GM21360 (cell line): ENCODE data around the gene ANXA1.

Source experiments
- ATAC-seq: cut with Tn5 transposase; IDR thresholded peaks from one replicate; pipeline ENCODE4 v1.9.1; 2021; ENCODE audit warnings: mild to moderate bottlenecking, moderate library complexity; ENCODE audit not compliant: unreplicated experiment

ANXA1 gene

DNA sequence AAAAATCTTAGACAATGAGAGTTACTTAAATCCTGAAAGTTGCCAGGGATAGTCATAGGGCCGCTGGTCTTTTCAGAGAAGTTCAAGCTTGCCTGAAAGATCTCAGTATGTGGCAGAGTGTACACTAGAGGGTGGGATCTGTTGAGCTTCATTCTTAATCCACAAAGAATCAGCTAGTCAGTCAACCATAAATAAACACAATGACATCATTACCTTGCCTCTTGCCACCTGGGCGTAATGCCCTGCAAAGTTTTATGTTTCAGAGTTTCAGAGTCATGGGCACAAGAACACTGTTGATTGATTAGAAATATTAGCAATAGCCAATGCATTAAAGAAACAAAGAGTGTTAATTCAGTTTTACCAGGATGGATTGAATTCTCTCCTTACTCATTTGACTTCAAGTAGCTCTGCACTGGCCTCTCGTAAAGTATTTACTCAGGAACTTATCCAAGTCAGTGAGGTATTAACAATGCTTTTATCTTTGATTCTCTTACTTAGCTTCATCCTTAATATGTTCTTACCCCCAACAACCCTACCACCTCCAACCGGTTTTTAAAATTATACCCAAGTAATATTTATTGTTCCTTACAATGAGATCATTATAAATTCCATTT lies 14.3 kb upstream of the ANXA1 start:
- no peak for ATAC-seq

DNA sequence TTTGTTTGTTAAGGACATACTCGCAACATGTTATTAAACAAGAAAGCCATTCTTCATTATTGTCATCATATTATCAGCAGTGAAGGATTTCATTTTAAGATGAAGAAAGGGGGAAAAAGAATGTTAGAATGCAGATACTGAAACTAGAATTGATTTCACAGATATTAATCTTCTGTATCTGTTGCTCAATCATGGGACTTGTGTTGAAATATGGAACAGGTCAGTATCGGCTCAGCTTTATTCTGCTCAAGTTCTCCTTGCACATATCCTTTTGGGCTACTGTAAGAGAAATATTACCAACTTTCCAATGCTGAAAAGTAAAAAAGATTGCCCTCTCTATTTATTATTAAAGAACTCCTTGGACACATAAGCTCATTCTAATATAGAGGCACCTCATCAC lies 13.8 kb upstream of the ANXA1 start:
- no peak for ATAC-seq

DNA sequence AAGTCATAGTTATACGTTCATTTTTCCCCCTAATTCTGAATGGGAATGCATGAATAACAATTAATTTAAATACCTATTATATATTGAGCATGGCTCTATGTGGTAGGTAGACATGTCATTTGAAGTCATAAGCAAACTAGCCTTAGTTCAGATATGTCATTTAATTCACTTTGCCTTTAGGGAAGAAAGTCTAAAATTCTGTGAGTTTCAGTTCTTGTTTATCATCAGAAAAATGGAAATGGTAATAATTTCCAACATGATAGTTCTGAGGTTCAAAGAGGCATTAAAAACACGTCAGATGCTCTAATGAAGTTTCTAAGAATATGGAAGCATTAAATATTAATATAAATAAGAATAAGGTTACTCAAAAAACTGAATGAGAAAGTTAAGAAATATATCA lies 13.1 kb upstream of the ANXA1 start:
- ATAC-seq, result no peak

DNA sequence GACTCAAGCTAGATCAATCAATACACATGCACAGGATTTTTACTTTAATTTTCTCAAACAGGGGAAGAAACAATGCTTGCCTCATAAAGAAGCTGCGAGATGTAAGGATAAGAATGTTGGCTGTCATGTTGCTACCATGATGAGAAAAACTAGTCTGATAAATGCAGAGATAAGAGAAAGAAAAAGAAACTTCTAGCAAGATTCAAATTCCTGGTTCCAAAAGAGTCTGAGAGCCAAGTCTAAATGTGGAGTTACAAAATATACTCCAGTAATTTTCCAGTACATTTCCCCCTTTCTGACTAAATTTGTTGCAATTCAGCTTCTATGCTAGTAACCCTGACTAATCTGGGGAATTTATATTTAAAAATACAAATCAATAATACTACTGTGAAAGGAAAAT lies 10.4 kb upstream of the ANXA1 start:
- no peak for ATAC-seq

DNA sequence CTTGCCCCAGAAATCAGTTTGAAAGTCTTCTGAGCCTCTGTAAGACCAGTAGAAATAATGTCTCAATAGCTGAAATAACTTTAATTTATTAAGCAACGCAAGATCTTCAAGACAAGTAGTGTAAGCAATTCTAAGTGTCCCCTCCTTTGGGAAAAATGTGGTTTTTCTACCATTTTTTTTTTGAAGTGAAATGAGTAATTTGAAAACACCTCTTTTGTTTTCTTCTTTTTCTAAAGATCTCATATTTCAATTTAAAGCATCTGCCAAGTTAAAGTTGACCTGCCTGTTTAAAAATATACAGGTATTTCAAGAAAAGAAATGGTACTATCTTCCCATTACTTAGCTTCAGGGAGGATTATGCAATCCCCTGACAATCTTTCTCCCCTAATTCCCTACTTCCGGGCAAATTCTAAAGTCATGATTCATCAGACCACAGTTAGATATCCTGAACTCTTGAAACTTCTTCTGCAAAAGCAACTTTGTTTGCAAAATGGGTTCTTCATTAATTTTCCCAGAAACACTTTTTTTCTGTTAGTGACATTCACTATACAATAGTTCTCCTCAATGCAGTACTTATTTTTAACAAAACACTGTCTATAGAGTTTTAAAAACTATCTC lies 7.8 kb upstream of the ANXA1 start:
- ATAC-seq, result no peak

DNA sequence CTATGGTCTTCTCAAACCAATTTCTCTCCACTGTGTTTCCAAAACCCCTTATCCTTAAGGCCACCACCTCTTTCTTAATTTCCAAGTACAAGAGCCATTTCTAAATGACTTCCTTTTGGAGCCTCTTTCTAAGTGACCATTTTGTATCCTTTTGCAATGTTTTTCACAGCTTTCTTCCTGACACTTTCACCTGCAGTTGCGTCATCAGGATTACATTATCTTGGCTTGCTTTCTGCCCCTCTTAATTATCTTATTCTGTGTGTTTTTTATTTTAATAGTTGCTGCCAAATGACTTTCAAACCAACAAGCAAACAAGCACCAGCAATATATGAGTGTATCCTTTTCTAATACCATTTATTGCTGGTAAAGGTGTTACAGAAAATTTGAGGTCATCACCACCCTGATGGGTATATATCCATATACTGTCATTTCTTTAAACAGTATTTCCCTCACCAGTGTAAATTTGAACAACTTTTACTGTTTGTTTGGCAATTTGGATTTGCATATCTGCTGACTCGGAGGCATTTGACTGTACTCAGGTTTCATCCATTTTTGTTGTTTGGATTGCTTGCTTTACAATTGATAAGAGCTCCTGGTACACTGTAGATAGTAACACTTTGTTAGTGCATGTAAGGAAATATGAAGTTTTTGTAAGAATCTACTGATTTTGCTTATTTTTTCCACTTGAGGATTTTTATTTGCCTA lies 5.4 kb upstream of the ANXA1 start:
- no peak for ATAC-seq

DNA sequence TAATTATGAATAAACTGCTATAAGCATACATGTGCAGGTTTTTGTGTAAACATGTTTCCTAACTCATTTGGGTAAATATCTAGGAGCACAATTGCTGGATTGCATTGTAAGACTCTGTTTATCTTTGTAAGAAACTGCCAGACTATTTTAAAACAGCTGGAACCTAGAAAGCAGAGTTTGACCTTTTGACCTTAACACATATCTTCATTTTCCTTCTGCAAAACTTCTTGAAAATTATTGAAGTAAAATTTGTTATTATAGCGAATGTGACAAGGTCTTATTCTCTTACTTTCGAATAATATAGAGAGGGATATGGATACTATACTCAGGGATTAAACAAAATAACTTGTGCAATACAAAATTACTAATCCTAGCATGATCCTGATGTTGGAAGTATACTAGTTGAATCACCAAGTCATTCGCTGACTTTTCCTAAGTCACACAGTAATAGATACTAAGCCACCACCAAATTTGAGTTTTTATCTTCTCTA lies 3.2 kb upstream of the ANXA1 start:
- ATAC-seq, result no peak

DNA sequence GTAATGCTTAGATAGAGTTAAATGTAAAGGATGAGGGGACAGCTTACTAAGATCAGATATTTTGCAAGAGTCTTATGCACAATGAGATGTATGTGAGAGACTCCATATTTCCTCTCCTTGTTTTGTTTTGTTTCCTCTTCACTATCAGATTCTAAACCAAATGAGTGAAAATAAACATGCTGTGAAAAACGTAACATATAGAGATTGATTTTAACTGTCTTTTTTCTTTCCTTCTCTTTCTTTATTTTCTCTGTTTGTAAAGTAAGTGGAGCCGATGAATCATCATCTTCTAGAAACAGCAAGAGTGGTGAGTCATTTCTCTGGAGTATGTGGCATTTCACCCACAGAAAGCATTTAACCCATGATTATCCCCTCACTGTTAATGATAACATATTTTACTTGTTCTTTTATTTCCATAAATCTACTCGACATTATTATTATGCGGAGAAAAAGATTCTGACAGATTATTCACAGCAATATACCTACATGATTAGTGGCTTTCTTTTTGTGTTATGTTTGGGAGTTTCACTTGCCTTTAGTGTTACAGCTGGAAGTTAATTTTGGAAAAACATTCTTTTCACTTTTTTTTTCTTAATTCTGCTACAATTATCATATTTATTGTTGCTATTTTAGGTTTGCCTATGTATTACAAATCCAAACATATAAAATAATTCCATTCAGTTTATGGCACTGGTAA lies 2.1 kb upstream of the ANXA1 start:
- peak; percentile 62 for ATAC-seq

DNA sequence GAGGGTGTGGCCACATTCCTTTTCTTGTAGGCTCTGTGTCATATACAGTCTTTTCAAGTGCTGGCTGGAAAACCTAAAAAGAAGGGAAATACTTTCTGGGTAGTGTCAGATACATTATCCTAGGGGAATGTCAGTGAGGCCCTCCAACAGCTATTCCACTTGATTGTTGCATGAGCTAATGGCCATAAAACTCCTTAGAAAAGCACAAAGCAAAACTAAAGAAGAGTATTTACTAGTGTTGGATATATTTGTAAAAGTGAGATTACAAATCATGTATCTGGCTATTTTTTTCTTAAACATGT lies 829 bp downstream of the ANXA1 start:
- ATAC-seq, result no peak

DNA sequence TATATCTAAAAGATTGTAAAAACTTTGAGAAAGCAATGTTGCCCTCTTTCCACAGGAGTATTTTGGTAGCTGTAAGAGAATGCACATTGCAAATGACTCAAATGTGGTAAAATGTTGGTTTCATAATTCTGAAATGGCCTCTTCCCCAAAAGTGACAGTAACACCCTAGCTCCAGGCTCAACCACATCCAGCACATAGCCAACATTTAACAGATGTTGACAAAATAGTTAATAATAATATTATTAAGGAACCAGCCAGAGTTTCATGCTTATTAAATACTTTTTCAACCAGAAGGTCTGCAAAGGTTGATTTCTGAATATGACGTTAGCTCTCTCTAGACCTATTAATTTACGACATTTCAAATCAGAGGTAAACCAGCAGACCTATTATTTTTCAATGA lies 1.3 kb downstream of the ANXA1 start:
- peak; percentile 50 for ATAC-seq

DNA sequence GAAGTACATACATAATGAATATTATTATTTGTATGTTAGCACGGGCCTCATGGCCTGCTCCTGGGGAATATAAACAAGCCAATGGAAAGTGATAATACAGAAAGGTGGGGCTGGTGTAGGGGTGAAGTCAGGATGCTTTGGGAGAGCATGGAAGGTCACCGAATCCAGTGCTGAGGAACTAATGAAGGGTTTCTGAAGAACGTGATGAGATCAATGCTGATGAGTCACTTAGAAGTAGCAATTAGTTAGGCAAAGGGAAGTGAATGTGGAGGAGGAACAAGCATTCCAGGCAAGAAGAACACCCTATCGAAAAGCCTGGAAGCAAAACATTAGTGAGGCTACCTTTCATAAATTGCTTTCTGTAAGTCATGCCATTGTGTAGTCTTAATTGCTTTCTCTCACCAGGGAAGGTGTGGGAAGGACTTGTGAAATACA lies 2.1 kb downstream of the ANXA1 start:
- no peak for ATAC-seq

DNA sequence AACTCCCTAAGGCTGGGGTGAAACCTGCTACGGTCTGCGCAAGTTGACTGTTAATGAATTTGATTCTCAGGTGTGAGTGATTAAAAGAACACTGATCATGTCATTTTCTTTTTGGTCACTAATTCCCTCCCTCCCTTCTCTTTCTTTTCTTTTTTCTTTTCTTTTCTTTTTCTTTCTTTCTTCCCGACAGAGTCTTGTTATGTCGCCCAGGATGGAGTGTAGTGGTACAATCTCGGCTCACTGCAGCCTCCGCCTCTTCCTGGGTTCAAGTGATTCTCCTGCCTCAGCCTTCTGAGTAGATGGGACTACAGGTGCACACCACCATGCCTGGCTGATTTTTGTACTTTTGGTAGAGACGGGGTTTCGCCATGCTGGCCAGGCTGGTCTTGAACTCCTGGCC lies 2.6 kb downstream of the ANXA1 start:
- no peak for ATAC-seq

DNA sequence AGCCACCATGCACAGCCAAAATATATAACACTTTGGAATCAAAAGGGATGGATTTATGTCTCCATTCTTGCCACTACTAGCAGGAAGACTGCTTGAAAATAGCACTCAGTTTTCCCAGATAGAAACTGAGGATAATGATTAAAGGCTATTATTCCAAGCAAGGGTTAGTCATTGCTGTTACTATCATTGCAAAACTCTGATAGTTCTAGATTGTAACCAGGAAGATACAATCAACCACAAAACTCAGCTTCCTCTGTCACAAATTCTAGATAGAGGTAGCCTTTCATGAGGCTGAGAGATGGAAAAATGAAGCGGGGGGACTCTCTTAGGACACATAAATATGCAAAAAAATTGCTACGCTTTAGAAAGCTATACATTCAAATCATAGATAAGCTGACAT lies 3.1 kb downstream of the ANXA1 start:
- no peak for ATAC-seq

DNA sequence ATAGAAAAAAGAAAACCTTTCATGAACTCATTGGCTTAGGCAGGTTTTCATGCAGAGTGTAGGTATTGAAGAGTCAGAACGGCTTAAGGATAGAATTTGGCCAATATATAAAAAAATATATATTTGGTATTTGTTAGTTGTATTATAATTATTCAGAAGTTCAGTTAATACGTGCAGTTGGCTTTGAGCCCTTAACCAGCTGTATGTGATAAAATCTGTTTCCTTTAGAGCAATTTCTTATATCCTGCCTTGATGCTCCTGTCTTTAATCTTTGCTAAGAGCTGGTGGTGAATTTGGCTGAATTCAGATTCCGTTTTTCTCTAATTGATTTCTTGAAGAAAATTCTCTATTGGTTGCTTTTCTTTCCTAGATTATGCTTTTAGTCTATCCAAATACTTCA lies 3.7 kb downstream of the ANXA1 start:
- ATAC-seq, result no peak

DNA sequence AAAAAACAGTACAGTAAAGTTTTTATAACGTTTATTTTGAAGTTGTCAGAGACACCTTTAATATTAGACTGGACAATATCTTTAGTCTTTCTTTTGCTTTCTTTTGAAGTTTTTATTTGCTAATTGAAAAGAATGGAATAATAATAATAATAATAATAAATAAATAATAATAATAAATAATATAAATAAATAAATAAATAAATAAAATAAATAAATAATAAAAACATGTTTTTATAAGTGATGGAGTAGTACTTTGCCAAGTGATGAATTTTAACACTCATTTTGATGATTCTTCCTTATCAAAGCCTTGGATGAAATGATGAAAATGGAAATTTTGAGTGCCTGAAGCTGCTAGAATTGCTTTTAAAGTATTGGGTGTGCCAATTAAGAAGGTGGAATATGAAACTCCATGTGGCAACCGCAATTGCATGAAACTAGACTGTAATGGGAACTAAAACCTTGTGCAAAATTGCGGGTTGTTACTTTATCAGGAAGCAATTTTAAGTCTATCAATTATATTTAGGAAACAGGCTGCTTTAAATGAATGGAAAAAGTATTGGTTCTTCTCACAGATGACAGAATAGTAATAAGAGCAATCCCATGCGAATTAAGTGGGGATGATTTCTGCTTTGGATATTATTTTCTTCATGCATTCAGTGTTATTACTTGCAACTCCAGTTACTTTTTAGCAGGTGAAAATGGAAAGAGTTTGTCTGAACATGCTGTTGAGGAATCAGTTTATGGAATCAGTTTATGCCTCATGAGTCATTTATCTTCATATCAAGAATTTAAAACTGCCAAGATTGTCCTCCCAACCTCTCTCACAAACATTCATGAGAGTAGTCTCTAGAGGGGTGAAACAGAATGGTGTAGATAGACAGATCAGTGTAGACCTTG lies 4.6 kb downstream of the ANXA1 start:
- ATAC-seq, result no peak

DNA sequence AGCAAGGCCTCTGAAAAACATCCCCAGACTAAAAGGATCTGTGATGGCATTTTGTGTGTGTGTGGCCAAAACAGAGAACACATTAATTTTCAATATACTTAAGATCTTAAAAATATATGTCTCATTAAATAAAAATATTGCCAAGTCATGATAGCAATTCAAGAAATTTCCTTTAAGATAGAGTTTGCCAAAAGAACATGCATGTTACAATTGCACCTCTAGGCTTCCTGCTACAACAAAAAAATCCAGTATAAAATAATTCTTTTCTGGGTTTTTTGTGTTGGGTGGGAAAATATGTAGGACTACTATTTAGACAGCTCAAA lies 5.2 kb downstream of the ANXA1 start:
- ATAC-seq, result no peak

DNA sequence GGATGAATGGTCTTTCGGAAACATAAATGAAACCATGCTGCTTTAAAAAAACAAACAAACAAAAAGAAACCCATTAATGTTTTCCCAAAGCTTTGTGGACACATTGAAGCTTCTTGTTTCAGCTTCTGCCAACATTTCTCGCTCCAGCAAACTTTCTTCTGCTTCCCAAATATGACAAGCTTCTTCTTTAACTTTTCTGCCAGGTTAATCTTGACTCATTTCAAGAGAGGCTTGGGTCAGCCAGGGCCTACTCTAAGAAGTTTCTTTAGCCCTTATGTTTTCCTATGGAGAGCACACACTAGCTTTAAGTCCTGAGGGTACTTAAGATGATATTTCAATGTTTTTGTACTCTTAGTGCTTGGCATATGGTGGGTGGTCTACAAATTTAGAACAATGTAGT lies 6.1 kb downstream of the ANXA1 start:
- no peak for ATAC-seq

DNA sequence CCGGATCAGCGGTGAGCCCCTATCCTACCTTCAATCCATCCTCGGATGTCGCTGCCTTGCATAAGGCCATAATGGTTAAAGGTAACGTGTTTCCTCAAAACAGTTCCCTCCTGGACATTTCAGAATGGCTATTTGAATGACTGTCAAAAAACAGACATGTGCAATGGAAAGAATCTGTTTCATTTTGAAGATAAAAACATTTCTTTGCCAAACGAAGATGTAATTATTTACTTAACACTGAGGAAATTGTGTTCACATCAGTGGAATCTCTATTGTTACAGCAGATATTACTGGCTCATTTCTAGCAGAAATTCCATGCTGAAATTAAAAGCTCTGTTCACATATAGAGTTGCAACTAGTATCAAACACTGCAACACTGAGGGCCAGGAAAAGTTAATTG lies 7.1 kb downstream of the ANXA1 start:
- no peak for ATAC-seq

DNA sequence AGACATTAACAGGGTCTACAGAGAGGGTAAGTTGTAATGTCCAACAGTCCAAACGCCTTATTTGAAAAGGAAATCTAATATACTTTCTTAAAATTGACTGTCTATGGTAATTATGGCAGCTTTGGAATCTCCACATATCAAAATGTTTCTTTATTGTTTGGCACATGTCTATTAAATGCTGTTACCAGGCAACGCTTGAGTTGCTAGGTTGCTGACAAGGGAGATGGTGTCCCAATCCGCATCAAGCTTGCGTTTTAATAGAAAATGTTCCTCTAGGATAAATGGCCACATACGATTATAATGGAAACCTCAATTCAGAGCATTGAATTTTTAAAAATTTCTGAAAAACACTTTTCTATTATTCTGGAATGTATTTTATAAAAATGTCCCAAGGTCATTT lies 9.2 kb downstream of the ANXA1 start:
- ATAC-seq, result no peak

DNA sequence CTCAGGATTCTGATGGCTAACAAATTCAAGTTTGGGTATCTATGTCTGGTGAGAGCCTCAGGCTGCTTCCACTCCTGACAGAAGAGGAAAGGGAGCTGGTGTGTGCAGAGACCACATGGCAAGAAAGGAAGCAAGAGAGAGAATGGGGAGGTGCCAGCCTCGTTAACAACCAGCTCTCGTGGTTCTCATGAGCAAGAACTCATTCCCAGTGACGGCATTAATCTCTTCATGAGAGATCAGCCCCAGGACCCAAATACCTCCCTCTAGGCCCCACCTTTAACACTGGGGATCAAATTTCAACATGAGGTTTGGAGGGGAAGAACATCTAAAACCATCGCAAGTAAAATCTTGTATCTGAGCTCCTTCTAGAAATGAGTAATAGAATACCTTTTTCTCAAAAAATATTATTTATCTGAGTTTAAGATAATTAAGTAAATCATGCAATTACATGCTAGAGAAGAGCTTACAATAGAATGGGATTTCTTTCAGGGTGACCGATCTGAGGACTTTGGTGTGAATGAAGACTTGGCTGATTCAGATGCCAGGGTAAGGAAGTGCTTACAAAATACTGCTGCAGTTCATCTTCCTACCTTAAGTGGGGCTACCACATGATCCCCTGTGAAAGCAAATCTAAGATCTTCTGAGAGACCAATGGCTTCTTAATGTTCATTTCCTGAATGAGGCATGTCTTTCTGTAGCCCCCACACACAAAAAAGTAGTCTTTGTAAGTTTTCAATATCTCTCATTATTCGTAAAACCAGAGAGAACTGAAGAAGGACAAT lies 11.5 kb downstream of the ANXA1 start:
- ATAC-seq, result peak; percentile 70
